COLO668 (cell line): ENCODE results near the gene MED12.

Experiments
- DNase-seq: peaks from one replicate; lab custom pipeline; 2025; ENCODE audit not compliant: unreplicated experiment; lab: John Stamatoyannopoulos, UW

Gene MED12

GRCh38 chrX:71184803-71185495 is 66.6 kb downstream of the MED12 start:
- peak; percentile 3 for DNase-seq

GRCh38 chrX:71191248-71191647 is 72.9 kb downstream of the MED12 start:
- no peak for DNase-seq
